Neural progenitor cell (in vitro differentiated cells): ENCODE data around the gene RHOF.

Experiments
- EZH2 ChIP-seq: fragments of 200-600 bp; sonication (generic); IDR thresholded peaks from 2 replicates; pipeline ENCODE4 v1.6.1; 2017; ENCODE audit warnings: antibody characterized with exemption, mild to moderate bottlenecking, moderate library complexity
- EZH2phosphoT487 ChIP-seq: fragments of 200-600 bp; sonication (generic); IDR thresholded peaks from 2 replicates; pipeline ENCODE4 v1.6.1; 2017; ENCODE audit warnings: antibody characterized with exemption
- TF ChIP-seq, protein P1 (sequence below): fragments of 200-600 bp; sonication (generic); IDR thresholded peaks from 2 replicates; pipeline ENCODE4 v1.5.1; 2017; ENCODE audit warnings: antibody characterized with exemption, mild to moderate bottlenecking

DNA sequence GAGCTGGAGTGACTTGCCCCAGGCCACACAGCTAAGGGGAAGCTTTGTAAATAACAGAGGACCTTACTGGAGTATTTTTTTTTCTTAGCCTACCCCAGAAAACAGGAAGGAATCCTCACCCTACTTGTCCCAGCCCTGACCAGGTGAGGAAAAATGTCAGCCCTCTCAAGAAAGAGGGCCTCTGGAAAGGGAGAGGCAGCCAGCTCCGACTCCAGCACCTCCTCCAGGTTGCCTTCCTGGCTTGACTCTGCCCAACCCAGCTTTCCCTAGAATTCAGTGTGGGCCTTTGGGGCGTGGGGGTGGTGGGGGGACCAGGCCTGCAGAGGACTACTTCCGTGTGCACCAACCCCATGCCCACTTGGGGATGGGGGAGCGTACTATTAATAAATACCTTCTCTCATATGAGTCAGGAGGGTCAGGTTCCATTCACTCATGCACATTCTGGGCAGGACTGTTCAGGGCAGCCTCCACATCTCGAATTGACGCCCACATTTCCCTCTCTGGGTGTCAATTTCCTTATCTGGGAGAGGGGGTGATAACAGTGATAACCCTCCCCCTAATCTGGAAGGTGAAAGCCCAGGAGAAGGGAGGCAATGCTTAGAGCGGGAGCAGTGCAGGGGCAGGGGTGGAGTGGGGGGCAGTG, 5.2 kb downstream of the RHOF start:
- TF ChIP-seq EZH2phosphoT487 (no peak), EZH2 (no peak)
- TF ChIP-seq, protein P1, sequence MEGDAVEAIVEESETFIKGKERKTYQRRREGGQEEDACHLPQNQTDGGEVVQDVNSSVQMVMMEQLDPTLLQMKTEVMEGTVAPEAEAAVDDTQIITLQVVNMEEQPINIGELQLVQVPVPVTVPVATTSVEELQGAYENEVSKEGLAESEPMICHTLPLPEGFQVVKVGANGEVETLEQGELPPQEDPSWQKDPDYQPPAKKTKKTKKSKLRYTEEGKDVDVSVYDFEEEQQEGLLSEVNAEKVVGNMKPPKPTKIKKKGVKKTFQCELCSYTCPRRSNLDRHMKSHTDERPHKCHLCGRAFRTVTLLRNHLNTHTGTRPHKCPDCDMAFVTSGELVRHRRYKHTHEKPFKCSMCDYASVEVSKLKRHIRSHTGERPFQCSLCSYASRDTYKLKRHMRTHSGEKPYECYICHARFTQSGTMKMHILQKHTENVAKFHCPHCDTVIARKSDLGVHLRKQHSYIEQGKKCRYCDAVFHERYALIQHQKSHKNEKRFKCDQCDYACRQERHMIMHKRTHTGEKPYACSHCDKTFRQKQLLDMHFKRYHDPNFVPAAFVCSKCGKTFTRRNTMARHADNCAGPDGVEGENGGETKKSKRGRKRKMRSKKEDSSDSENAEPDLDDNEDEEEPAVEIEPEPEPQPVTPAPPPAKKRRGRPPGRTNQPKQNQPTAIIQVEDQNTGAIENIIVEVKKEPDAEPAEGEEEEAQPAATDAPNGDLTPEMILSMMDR = no peak
